DND-41 (cell line): ENCODE measurements around the gene RPS15A.

Source experiments
- EZH2 ChIP-seq: IDR thresholded peaks from 3 replicates; pipeline ENCODE4 v1.6.1; 2012; ENCODE audit warnings: borderline replicate concordance, low read depth, mild to moderate bottlenecking, moderate library complexity, low read length, inconsistent platforms; ENCODE audit not compliant: severe bottlenecking
- TF ChIP-seq, protein P1 (sequence below): IDR thresholded peaks from 2 replicates; pipeline ENCODE4 v1.5.1; 2012; ENCODE audit warnings: borderline replicate concordance, low read length, moderate library complexity, mild to moderate bottlenecking; ENCODE audit not compliant: poor library complexity, severe bottlenecking; ENCODE audit errors: extremely low read depth

DNA sequence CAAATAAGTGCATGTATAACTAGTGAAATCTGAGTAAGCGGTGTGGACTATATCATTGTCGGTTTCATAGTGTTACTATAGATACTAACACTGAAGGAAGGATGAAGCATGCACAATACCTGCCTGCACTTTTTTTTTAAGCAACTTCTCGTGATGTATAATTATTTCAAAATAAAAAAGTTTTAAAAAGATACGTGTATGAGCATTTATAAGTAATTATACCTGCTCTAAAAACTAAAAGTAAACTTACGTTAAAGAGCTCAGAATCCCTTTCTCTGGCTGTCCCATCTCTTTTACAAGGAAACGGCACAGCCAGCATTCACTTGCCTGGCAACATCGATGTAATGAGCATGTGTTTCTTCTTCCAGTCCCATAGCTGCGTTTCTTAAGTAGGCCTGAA is 42.5 kb upstream of the RPS15A start:
- TF ChIP-seq, protein P1, sequence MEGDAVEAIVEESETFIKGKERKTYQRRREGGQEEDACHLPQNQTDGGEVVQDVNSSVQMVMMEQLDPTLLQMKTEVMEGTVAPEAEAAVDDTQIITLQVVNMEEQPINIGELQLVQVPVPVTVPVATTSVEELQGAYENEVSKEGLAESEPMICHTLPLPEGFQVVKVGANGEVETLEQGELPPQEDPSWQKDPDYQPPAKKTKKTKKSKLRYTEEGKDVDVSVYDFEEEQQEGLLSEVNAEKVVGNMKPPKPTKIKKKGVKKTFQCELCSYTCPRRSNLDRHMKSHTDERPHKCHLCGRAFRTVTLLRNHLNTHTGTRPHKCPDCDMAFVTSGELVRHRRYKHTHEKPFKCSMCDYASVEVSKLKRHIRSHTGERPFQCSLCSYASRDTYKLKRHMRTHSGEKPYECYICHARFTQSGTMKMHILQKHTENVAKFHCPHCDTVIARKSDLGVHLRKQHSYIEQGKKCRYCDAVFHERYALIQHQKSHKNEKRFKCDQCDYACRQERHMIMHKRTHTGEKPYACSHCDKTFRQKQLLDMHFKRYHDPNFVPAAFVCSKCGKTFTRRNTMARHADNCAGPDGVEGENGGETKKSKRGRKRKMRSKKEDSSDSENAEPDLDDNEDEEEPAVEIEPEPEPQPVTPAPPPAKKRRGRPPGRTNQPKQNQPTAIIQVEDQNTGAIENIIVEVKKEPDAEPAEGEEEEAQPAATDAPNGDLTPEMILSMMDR = no peak
- TF ChIP-seq EZH2 = no peak
